ENCODE results near the gene NIF3L1.

The NIF3L1 gene

GRCh38 chr2:200856806-200857205 lies 32.4 kb upstream of the NIF3L1 start:
- Histone ChIP-seq H3K4me3 (ENCODE audit: low read length) (no peak overlapping the region), H3K27me3 (ENCODE audit: control insufficient read depth, insufficient read depth, low read length) (no peaks in the 10 kb centered on the region), H3K36me3 (ENCODE audit: control insufficient read depth, insufficient read depth, low read length) (peaks cover 10% of the 10 kb centered on the region), H3K9ac (ENCODE audit: low read length) (no peak overlapping the region), H3K9me3 (ENCODE audit: control insufficient read depth, low read length) (no peaks in the 10 kb centered on the region), H3K4me1 (ENCODE audit: control insufficient read depth, insufficient read depth, low read length) (peaks cover 16% of the 10 kb centered on the region)

GRCh38 chr2:200860092-200860795 lies 28.9 kb upstream of the NIF3L1 start:
- H3K9me3 ChIP-seq (ENCODE audit: control insufficient read depth, low read length) = no peaks in the 10 kb centered on the region
- no peaks in the 10 kb centered on the region for H3K27me3 ChIP-seq (ENCODE audit: control insufficient read depth, insufficient read depth, low read length)
- H3K4me3 ChIP-seq (ENCODE audit: low read length) = no peak overlapping the region
- peaks cover 20% of the 10 kb centered on the region for H3K4me1 ChIP-seq (ENCODE audit: control insufficient read depth, insufficient read depth, low read length)
- H3K36me3 ChIP-seq (ENCODE audit: control insufficient read depth, insufficient read depth, low read length) = no peaks in the 10 kb centered on the region
- H3K9ac ChIP-seq (ENCODE audit: low read length) = peak overlapping the region; percentile 40

- Histone ChIP-seq H3K4me3 (ENCODE audit: low read length) (no peak overlapping the region), H3K4me1 (ENCODE audit: control insufficient read depth, insufficient read depth, low read length) (peaks cover 23% of the 10 kb centered on the region), H3K9ac (ENCODE audit: low read length) (peak overlapping the region; percentile 38)
These were observed 27.5 kb upstream of the NIF3L1 start for GRCh38 chr2:200861617-200862155.

GRCh38 chr2:200862532-200863000 lies 26.6 kb upstream of the NIF3L1 start:
- peak overlapping the region; percentile 98 for H3K4me3 ChIP-seq (ENCODE audit: low read length)
- no peaks in the 10 kb centered on the region for H3K9me3 ChIP-seq (ENCODE audit: control insufficient read depth, low read length)
- H3K9ac ChIP-seq (ENCODE audit: low read length) = peak overlapping the region; percentile 100
- H3K36me3 ChIP-seq (ENCODE audit: control insufficient read depth, insufficient read depth, low read length) = no peaks in the 10 kb centered on the region
- peaks cover 27% of the 10 kb centered on the region for H3K4me1 ChIP-seq (ENCODE audit: control insufficient read depth, insufficient read depth, low read length)
- H3K27me3 ChIP-seq (ENCODE audit: control insufficient read depth, insufficient read depth, low read length) = no peaks in the 10 kb centered on the region

More at GRCh38 chr2:200861617-200862155, 27.5 kb upstream of the NIF3L1 start:
- Histone ChIP-seq H3K36me3 (ENCODE audit: control insufficient read depth, insufficient read depth, low read length) (no peaks in the 10 kb centered on the region), H3K27me3 (ENCODE audit: control insufficient read depth, insufficient read depth, low read length) (no peaks in the 10 kb centered on the region), H3K9me3 (ENCODE audit: control insufficient read depth, low read length) (no peaks in the 10 kb centered on the region)

DNA sequence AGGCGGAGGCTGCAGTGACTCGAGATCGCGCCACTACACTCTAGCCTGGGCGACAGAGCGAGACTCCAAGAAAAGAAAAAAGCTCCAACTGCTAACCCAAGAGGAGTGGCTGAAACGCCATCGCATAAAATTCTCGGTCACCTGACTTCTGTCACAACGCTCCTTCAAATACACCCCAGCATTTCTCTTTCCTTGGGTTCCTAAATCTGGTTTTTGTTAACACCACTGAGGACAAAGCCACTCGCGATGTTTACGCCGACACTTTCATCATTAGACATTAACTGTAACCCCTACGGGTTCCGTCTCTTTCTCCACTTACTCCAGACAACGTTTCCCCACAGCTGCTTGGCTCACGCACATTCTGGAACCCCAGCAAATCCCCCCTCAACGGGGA lies 25.4 kb upstream of the NIF3L1 start:
- no peaks in the 10 kb centered on the region for H3K27me3 ChIP-seq (ENCODE audit: control insufficient read depth, insufficient read depth, low read length)
- no peaks in the 10 kb centered on the region for H3K9me3 ChIP-seq (ENCODE audit: control insufficient read depth, low read length)
- H3K36me3 ChIP-seq (ENCODE audit: control insufficient read depth, insufficient read depth, low read length) = no peaks in the 10 kb centered on the region
- peaks cover 27% of the 10 kb centered on the region for H3K4me1 ChIP-seq (ENCODE audit: control insufficient read depth, insufficient read depth, low read length)
- H3K4me3 ChIP-seq (ENCODE audit: low read length) = peak overlapping the region; percentile 98
- peak overlapping the region; percentile 100 for H3K9ac ChIP-seq (ENCODE audit: low read length)

GRCh38 chr2:200864176-200865034 lies 24.8 kb upstream of the NIF3L1 start, which contains the start of gene CLK1:
TSS of gene CLK1 (minus strand) at chr2:200864658. CDS start at chr2:200861862, 2,796 bp downstream.
- H3K4me1 ChIP-seq (ENCODE audit: control insufficient read depth, insufficient read depth, low read length) = peaks cover 20% of the 10 kb centered on the region
- peak within 1 kb of the TSS; percentile 100 for H3K9ac ChIP-seq (ENCODE audit: low read length)
- peak within 1 kb of the TSS; percentile 98 for H3K4me3 ChIP-seq (ENCODE audit: low read length)
- H3K27me3 ChIP-seq (ENCODE audit: control insufficient read depth, insufficient read depth, low read length) = no peaks in the 10 kb centered on the region
- no peaks in the 10 kb centered on the region for H3K36me3 ChIP-seq (ENCODE audit: control insufficient read depth, insufficient read depth, low read length)
- no peaks in the 10 kb centered on the region for H3K9me3 ChIP-seq (ENCODE audit: control insufficient read depth, low read length)

GRCh38 chr2:200869014-200869413 lies 20.2 kb upstream of the NIF3L1 start:
- no peak overlapping the region for H3K9ac ChIP-seq (ENCODE audit: low read length)
- H3K9me3 ChIP-seq (ENCODE audit: control insufficient read depth, low read length) = no peaks in the 10 kb centered on the region
- no peak overlapping the region for H3K4me3 ChIP-seq (ENCODE audit: low read length)
- H3K4me1 ChIP-seq (ENCODE audit: control insufficient read depth, insufficient read depth, low read length) = peaks cover 11% of the 10 kb centered on the region
- no peaks in the 10 kb centered on the region for H3K36me3 ChIP-seq (ENCODE audit: control insufficient read depth, insufficient read depth, low read length)
- H3K27me3 ChIP-seq (ENCODE audit: control insufficient read depth, insufficient read depth, low read length) = no peaks in the 10 kb centered on the region

- Histone ChIP-seq H3K4me3 (ENCODE audit: low read length) (no peak overlapping the region), H3K9ac (ENCODE audit: low read length) (no peak overlapping the region), H3K36me3 (ENCODE audit: control insufficient read depth, insufficient read depth, low read length) (no peaks in the 10 kb centered on the region), H3K9me3 (ENCODE audit: control insufficient read depth, low read length) (no peaks in the 10 kb centered on the region), H3K4me1 (ENCODE audit: control insufficient read depth, insufficient read depth, low read length) (peaks cover 6% of the 10 kb centered on the region), H3K27me3 (ENCODE audit: control insufficient read depth, insufficient read depth, low read length) (no peaks in the 10 kb centered on the region)
These were observed 18.0 kb upstream of the NIF3L1 start for GRCh38 chr2:200871151-200871550.

- no peak overlapping the region for H3K9ac ChIP-seq (ENCODE audit: low read length)
- H3K36me3 ChIP-seq (ENCODE audit: control insufficient read depth, insufficient read depth, low read length) = no peaks in the 10 kb centered on the region
- no peak overlapping the region for H3K4me3 ChIP-seq (ENCODE audit: low read length)
- H3K9me3 ChIP-seq (ENCODE audit: control insufficient read depth, low read length) = no peaks in the 10 kb centered on the region
- H3K4me1 ChIP-seq (ENCODE audit: control insufficient read depth, insufficient read depth, low read length) = no peaks in the 10 kb centered on the region
- H3K27me3 ChIP-seq (ENCODE audit: control insufficient read depth, insufficient read depth, low read length) = no peaks in the 10 kb centered on the region
These were observed 15.6 kb upstream of the NIF3L1 start for GRCh38 chr2:200873560-200873959.

DNA sequence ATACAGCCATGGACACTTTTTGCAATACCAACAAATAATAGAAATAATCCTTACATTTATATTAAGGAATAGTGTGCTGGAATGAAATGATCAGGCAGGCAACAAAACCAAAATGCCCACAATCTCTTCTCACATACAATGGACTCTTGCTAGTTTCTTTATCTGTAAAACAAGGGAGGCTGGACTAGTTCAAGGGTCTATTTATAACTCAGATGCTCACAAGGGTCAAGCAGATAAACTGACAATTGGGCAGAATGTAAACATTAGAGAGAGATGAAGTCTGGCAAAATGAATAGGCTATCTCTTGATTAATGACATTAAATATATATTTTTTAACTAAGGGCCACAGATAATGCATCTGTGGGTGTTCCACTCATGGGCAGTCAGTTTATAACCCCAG lies 11.7 kb upstream of the NIF3L1 start:
- Histone ChIP-seq H3K4me1 (ENCODE audit: control insufficient read depth, insufficient read depth, low read length) (no peaks in the 10 kb centered on the region), H3K4me3 (ENCODE audit: low read length) (no peak overlapping the region), H3K9me3 (ENCODE audit: control insufficient read depth, low read length) (no peaks in the 10 kb centered on the region), H3K27me3 (ENCODE audit: control insufficient read depth, insufficient read depth, low read length) (no peaks in the 10 kb centered on the region), H3K9ac (ENCODE audit: low read length) (no peak overlapping the region), H3K36me3 (ENCODE audit: control insufficient read depth, insufficient read depth, low read length) (no peaks in the 10 kb centered on the region)

DNA sequence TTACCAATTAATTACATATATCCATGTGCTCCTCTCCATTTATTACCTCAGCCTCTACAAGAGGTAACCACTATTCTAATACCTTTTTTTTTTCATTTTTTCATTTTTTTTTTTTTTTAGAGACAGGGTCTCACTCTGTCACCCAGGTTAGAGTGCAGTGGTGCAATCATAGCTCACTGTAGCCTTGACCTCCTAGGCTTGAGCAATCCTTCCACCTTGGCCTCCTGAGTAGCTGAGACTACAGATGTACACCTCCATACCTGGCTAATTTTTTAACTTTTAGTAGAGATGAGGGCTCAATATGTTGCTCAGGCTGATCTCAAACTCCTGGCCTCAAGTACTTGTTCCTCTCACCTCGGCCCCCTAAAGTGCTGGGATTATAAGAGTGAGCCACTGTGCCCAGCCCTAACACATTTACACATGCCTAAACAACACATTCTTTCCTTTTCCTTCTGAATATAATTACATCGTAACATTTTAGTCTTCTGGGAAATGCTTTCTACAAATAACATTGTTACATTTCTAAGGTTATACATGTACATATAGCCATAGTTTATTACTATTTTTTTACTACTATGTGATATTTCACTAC lies 10.8 kb upstream of the NIF3L1 start:
- Histone ChIP-seq H3K36me3 (ENCODE audit: control insufficient read depth, insufficient read depth, low read length) (no peaks in the 10 kb centered on the region), H3K9ac (ENCODE audit: low read length) (no peak overlapping the region), H3K4me3 (ENCODE audit: low read length) (no peak overlapping the region), H3K9me3 (ENCODE audit: control insufficient read depth, low read length) (no peaks in the 10 kb centered on the region), H3K4me1 (ENCODE audit: control insufficient read depth, insufficient read depth, low read length) (no peaks in the 10 kb centered on the region), H3K27me3 (ENCODE audit: control insufficient read depth, insufficient read depth, low read length) (no peaks in the 10 kb centered on the region)

Data from mucosa of stomach (tissue), 1 donor.